OCI-LY7 (cell line): ENCODE results near the gene GBGT1. TPM values are rescaled to one million over a fixed set of nuclear protein-coding genes. Genes with fewer than 3 reads are reported as not detected.

ENCODE experiments used
- BruUV-seq: library from RNA; stranded (reverse); fragments of 400-500 nt; replicated peaks from 2 replicates; lab custom pipeline; 2021; lab: Mats Ljungman, UMichigan
- CTCF ChIA-PET: fragments of 300-600 bp; sonication (Branson Sonifier 250); formaldehyde crosslinking; loops from one replicate; lab custom pipeline; 2022; ENCODE audit warnings: antibody characterized with exemption; ENCODE audit not compliant: unreplicated experiment; lab: Charles Lee
- POLR2A ChIA-PET: fragments of 300-600 bp; sonication (Branson Sonifier 250); formaldehyde crosslinking; loops from one replicate; lab custom pipeline; 2022; ENCODE audit warnings: antibody characterized with exemption; lab: Charles Lee
- DNase-seq: peaks from one replicate; pipeline ENCODE4 v3.0.0-alpha.2; 2015; ENCODE audit warnings: low spot score
- H2AFZ ChIP-seq: fragments of 200-600 bp; sonication (generic), shearing (Covaris generic); 2 replicates; pipeline ENCODE4 v1.6.1; 2014; ENCODE audit warnings: mild to moderate bottlenecking, antibody characterized with exemption, low read length, moderate library complexity
- H3K27ac ChIP-seq: fragments of 200-600 bp; sonication (generic); 2 replicates; pipeline ENCODE4 v1.5.1; 2014; ENCODE audit warnings: mixed run types, low read depth, mild to moderate bottlenecking, moderate library complexity, low read length, inconsistent platforms; ENCODE audit not compliant: poor library complexity, severe bottlenecking
- H3K36me3 ChIP-seq: fragments of 200-600 bp; sonication (generic); 2 replicates; pipeline ENCODE4 v1.6.1; 2014; ENCODE audit warnings: mild to moderate bottlenecking, antibody characterized with exemption, low read length, moderate library complexity, mixed read lengths; ENCODE audit not compliant: insufficient read depth
- H3K4me1 ChIP-seq: fragments of 200-600 bp; sonication (generic); 2 replicates; pipeline ENCODE4 v1.5.1; 2014; ENCODE audit warnings: mild to moderate bottlenecking, low read length; ENCODE audit not compliant: insufficient read depth, poor library complexity, severe bottlenecking
- H3K4me2 ChIP-seq: fragments of 200-600 bp; sonication (generic); 2 replicates; pipeline ENCODE4 v1.6.1; 2014; ENCODE audit warnings: mild to moderate bottlenecking, low read length
- H3K4me3 ChIP-seq: fragments of 200-600 bp; sonication (generic); 2 replicates; pipeline ENCODE4 v1.5.1; 2014; ENCODE audit warnings: mild to moderate bottlenecking, low read depth, low read length; ENCODE audit not compliant: poor library complexity, severe bottlenecking
- H3K79me2 ChIP-seq: fragments of 200-600 bp; sonication (generic); 2 replicates; pipeline ENCODE4 v1.6.1; 2016; ENCODE audit warnings: low read depth, mild to moderate bottlenecking, low read length, moderate library complexity, mixed read lengths; ENCODE audit not compliant: insufficient read depth
- H3K9me2 ChIP-seq: fragments of 200-600 bp; sonication (generic); 2 replicates; pipeline ENCODE4 v1.6.1; 2016; ENCODE audit warnings: mild to moderate bottlenecking, low read length, mixed read lengths; ENCODE audit not compliant: insufficient read depth
- H3K9me3 ChIP-seq: fragments of 200-600 bp; sonication (generic); 2 replicates; pipeline ENCODE4 v1.6.1; 2014; ENCODE audit warnings: mild to moderate bottlenecking, mixed run types, low read length, mixed read lengths
- H4K20me1 ChIP-seq: fragments of 200-600 bp; sonication (generic); 2 replicates; pipeline ENCODE4 v1.6.1; 2014; ENCODE audit warnings: mild to moderate bottlenecking, antibody characterized with exemption, low read length, moderate library complexity, mixed read lengths; ENCODE audit not compliant: insufficient read depth
- CTCF ChIP-seq: fragments of 200-600 bp; sonication (generic); conservative IDR thresholded peaks from 2 replicates; pipeline ENCODE4 v1.5.1; 2014; ENCODE audit warnings: mild to moderate bottlenecking, antibody characterized with exemption, low read length, moderate library complexity, mixed read lengths
- EZH2phosphoT487 ChIP-seq: fragments of 200-600 bp; sonication (generic); IDR thresholded peaks from 2 replicates; pipeline ENCODE4 v1.6.1; 2018; ENCODE audit warnings: low read depth, borderline replicate concordance, mild to moderate bottlenecking, mixed run types, antibody characterized with exemption, low read length, moderate library complexity, mixed read lengths
- intact Hi-C: fragments of 100-400 bp; cut with micrococcal nuclease; formaldehyde crosslinking; loops from one replicate; pipeline ENCODE4 v1.10.0; 2022; ENCODE audit not compliant: unreplicated experiment
- total RNA-seq, 2 experiments: library from RNA; depleted of rRNA in 1 of 2; stranded (reverse); fragments of >200 nt in 1 of 2; shearing (Covaris generic) in 1 of 2; gene quantifications; 2 replicates each; pipeline ENCODE4 v1.2.3, GENCODE V29; 2014 to 2022

The GBGT1 gene
- total RNA-seq, 2 experiments from 2014 or later: 2.1 to 5.9 TPM

DNA sequence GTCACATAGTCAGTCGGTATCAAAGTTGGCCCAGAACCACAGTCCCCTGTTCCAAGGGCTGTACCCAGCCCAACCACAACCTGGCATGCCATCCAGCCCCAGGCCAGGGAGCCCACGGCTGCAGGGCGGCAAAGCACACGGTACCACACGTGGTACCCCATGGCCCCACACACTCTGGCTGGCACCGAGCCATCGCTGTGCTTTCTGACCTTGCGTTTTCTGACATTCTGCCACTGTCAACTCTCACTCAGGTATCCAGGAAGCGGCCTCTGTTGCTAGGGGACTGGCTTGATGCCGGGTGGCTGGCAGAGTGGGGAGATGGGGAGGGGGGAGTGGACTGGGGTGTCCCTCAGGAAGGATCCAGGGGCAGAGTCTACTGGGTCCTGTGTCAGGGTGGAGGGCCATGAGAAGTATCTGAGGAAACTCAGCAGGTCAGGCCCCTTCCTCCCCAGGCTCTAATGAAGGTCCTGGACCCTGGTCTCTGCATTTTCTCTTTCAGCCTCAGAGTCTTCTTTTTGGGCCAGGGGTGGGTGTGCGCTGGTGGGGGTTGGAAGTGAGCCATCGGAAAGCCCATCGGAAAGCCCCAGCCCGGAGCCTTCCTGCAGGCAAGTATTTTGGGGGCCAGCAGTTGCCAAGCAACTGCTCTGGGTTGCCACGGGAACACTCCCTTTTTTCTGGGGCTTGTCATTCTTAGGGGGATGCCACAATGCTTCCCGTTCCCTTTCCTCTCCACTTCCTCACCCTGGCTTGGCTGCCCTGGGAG, 21.7 kb downstream of the GBGT1 start:
- H3K9me3 ChIP-seq: no peaks in the 10 kb centered on the region
- no peak for DNase-seq
- POLR2A ChIA-PET: no interaction called here
- H2AFZ ChIP-seq: no peak overlapping the region
- no peak overlapping the region for H3K4me3 ChIP-seq
- no TSS peak for BruUV-seq
- 0 out of 2 replicates have a peak, but pooled peaks cover 3% of the 10 kb centered on the region for H3K79me2 ChIP-seq
- H3K36me3 ChIP-seq: no peaks in the 10 kb centered on the region; the same call in 1 of the 2 replicates
- no peak overlapping the region for H3K4me2 ChIP-seq
- peaks cover 14% of the 10 kb centered on the region for H4K20me1 ChIP-seq
- H3K27ac ChIP-seq: no peak overlapping the region
- peaks cover 19% of the 10 kb centered on the region for H3K4me1 ChIP-seq
- CTCF ChIA-PET: no interaction called here
- no peaks in the 10 kb centered on the region for H3K9me2 ChIP-seq
- intact Hi-C loops: no loop called here
- no peak for TF ChIP-seq CTCF
- no peak for TF ChIP-seq EZH2phosphoT487

DNA sequence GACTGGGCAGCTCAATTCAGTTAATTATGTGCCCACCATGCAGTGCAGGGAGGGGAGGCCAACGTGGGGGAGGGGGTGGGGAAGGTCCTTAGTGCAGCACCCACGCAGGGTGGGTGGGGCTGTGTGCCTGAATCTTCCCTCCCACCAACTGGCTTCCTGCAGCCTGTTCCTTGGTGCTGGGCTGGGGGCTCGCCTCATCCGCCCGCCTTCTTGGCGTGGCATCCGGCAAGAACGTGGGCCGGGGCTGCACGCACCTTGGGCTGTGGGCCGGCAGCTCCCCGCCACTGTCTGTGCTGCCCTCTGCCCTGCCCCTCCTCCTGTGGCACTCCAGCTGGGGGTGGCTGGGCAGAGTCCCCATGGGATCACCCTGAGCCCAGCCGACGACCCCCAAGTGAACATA, 23.1 kb downstream of the GBGT1 start:
- TF ChIP-seq EZH2phosphoT487 (no peak), CTCF (no peak)
- ChIA-PET CTCF (no interaction called here), POLR2A (no interaction called here)
- Histone ChIP-seq H3K79me2 (no peaks in the 10 kb centered on the region), H3K9me3 (no peaks in the 10 kb centered on the region), H3K4me1 (peaks cover 19% of the 10 kb centered on the region), H2AFZ (no peak overlapping the region), H3K27ac (no peak overlapping the region), H4K20me1 (peaks cover 12% of the 10 kb centered on the region), H3K36me3 (no peaks in the 10 kb centered on the region), H3K4me2 (no peak overlapping the region), H3K4me3 (no peak overlapping the region), H3K9me2 (no peaks in the 10 kb centered on the region)
- BruUV-seq: no TSS peak
- no peak for DNase-seq
- intact Hi-C loops: no loop called here

- Histone ChIP-seq H3K27ac (no peak overlapping the region), H3K79me2 (no peaks in the 10 kb centered on the region), H2AFZ (no peak overlapping the region), H4K20me1 (peaks cover 11% of the 10 kb centered on the region), H3K9me2 (no peaks in the 10 kb centered on the region), H3K4me2 (no peak overlapping the region), H3K4me1 (peaks cover 19% of the 10 kb centered on the region), H3K4me3 (no peak overlapping the region), H3K9me3 (no peaks in the 10 kb centered on the region), H3K36me3 (no peaks in the 10 kb centered on the region)
- DNase-seq: no peak
- no TSS peak for BruUV-seq
- ChIA-PET POLR2A (no interaction called here), CTCF (no interaction called here)
- TF ChIP-seq CTCF: no peak
- no peak for TF ChIP-seq EZH2phosphoT487
- intact Hi-C loops: no loop called here
Observed at GRCh38 chr9:133140174-133140505, 23.6 kb downstream of the GBGT1 start.
